ENCODE measurements around the gene NAA10. TPM values are rescaled to one million over a fixed set of nuclear protein-coding genes. Genes with fewer than 3 reads are reported as not detected.

NAA10 gene
- total and polyA plus RNA-seq, 2 of the 13 experiments (the other 11 are each of a cell fraction or from before 2014, with no cell fraction given) = 49.2 to 51.7 TPM

- TF ChIP-seq, protein P1, sequence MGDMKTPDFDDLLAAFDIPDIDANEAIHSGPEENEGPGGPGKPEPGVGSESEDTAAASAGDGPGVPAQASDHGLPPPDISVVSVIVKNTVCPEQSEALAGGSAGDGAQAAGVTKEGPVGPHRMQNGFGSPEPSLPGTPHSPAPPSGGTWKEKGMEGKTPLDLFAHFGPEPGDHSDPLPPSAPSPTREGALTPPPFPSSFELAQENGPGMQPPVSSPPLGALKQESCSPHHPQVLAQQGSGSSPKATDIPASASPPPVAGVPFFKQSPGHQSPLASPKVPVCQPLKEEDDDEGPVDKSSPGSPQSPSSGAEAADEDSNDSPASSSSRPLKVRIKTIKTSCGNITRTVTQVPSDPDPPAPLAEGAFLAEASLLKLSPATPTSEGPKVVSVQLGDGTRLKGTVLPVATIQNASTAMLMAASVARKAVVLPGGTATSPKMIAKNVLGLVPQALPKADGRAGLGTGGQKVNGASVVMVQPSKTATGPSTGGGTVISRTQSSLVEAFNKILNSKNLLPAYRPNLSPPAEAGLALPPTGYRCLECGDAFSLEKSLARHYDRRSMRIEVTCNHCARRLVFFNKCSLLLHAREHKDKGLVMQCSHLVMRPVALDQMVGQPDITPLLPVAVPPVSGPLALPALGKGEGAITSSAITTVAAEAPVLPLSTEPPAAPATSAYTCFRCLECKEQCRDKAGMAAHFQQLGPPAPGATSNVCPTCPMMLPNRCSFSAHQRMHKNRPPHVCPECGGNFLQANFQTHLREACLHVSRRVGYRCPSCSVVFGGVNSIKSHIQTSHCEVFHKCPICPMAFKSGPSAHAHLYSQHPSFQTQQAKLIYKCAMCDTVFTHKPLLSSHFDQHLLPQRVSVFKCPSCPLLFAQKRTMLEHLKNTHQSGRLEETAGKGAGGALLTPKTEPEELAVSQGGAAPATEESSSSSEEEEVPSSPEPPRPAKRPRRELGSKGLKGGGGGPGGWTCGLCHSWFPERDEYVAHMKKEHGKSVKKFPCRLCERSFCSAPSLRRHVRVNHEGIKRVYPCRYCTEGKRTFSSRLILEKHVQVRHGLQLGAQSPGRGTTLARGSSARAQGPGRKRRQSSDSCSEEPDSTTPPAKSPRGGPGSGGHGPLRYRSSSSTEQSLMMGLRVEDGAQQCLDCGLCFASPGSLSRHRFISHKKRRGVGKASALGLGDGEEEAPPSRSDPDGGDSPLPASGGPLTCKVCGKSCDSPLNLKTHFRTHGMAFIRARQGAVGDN (CRISPR knock-in tag; IDR thresholded peaks at IDR 0.05) = peak; percentile 75
- TF ChIP-seq ZNF331 (CRISPR knock-in tag; IDR thresholded peaks at IDR 0.05) (no peak), HNRNPH1 (optimal IDR thresholded peaks at IDR 0.05; ENCODE audit: low read depth, low read length) (no peak), ZNF546 (CRISPR knock-in tag; conservative IDR thresholded peaks at IDR 0.05) (no peak), ZNF354B (CRISPR knock-in tag; IDR thresholded peaks at IDR 0.05) (no peak), ZC3H4 (CRISPR knock-in tag; IDR thresholded peaks at IDR 0.05; ENCODE audit: borderline replicate concordance) (peak; percentile 78; the same call in 1 of the 2 replicates), ZNF329 (CRISPR knock-in tag; IDR thresholded peaks at IDR 0.05; ENCODE audit: low read depth) (no peak), ATF7 (IDR thresholded peaks at IDR 0.05) (no peak), ATF7 (CRISPR knock-in tag; IDR thresholded peaks at IDR 0.05) (no peak), JDP2 (CRISPR knock-in tag; IDR thresholded peaks at IDR 0.05; ENCODE audit: borderline replicate concordance) (no peak)
- TF ChIP-seq, protein P2, sequence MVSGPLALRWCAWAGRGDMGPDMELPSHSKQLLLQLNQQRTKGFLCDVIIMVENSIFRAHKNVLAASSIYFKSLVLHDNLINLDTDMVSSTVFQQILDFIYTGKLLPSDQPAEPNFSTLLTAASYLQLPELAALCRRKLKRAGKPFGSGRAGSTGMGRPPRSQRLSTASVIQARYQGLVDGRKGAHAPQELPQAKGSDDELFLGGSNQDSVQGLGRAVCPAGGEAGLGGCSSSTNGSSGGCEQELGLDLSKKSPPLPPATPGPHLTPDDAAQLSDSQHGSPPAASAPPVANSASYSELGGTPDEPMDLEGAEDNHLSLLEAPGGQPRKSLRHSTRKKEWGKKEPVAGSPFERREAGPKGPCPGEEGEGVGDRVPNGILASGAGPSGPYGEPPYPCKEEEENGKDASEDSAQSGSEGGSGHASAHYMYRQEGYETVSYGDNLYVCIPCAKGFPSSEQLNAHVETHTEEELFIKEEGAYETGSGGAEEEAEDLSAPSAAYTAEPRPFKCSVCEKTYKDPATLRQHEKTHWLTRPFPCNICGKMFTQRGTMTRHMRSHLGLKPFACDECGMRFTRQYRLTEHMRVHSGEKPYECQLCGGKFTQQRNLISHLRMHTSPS (CRISPR knock-in tag; IDR thresholded peaks at IDR 0.05; ENCODE audit: low read depth) = peak; percentile 31; the same call in 1 of the 2 replicates
These were observed 39.3 kb upstream of the NAA10 start (continued) for GRCh38 chrX:153974003-153974725.
